OCI-M2 (cell line): ENCODE data around the gene RXRA.

Experiments
- DNase-seq: peaks from one replicate; lab custom pipeline; 2025; ENCODE audit not compliant: unreplicated experiment; lab: John Stamatoyannopoulos, UW

The RXRA gene

DNA sequence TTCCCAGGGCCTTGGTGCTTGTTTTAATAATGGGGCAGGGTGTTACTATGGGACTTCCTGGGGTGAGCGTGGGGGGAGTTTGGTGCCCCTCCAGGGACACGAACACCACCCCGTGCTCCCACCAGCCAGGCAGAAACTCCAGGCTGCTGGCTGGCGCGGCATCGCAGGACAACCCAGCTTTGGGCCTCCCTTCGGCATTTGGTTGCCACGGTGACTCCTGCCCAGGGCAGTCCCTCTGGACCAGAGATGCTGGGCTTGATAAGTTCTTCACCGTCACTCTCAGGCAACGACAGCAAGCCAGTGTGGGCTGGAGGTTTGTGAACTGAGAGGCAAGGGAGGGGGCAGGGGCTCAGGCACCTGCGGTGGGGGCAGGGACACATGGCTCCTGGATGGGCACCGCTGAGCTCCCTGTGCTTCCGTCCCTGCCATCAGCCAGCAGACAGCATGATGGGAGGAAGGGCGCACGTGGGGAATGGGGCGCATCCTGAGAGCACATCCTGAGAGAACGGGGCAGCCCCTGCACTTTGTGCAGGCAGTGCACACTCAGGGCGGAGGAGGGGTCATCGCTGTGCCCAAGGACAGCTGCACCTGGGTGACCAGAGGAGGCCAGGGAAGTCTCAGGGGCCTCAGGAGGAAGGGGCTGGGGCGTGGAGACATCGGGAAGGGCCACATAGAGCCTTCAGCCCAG, 116.4 kb downstream of the RXRA start:
- no peak for DNase-seq

DNA sequence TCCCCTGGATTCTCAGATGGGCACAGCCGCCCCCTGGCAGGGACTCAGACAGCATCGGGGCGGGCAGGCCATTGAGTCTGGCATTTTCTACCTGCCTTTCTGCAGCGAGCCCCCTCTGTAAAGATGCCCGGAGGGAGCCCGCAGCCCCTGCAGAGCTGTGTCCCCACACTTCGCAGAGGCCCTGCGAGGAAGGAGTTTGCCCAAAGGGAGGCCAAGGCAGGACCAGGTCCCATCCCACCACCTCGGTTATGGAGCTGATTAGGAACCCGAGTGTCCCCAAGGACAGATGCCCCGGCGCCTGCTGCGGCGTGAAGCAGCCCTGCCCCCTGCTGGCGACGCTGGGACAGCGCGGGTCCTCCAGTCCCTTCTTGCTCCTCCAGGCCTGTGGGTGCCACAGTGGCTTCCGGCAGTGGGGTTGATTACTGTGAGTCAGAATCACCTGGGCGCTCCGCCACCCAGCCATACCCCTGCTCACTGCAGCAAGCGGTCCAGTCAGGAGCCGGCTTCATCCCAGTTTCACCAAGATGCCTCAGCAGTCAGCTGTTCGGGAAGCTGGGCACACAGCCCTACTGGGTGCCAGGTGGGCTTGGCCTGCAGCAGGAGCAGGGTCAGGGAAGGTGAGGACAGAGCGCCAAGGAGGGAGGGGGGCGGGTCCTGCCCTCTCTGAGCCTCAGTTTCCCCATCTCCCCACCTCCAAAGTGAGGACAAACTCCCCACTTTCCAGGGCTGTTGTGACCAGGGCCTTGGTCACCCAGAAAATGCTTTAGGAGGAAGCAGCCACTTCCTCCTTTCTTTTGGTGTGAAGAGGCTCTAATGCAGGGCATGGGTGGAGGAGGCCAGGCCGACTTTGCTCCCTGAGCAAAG, 117.2 kb downstream of the RXRA start:
- DNase-seq: no peak

DNA sequence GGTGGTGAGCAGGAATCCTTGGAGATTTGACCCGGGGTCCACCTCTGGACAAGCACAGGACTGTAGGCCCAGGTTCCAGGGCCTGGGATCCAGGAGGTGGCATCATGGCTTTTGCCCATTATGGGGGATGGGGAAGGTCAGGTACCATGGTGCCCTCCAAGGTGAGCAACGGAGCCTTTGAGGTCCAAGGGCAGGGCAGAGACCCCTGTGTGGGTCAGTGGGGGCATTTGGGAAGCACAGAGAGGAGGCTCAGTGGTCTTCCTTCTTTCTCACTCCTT, 117.7 kb downstream of the RXRA start:
- DNase-seq: no peak

DNA sequence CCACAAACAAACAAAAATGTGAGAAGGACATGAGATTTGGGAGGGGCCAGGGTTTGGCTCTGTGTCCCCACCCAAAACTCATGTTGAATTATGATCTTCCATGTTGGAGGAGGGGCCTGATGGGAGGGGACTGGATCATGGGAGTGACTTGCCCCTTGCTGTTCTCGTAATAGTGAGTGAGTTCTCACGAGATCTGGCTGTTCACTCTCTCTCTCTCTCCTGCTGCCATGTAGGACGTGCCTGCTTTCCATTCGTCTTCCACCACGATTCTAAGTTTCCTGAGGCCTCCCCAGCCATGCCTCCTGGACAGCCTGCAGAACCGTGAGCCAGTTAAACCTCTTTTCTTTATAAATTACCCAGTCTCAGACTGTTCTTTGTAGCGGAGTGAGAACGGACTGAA, 118.7 kb downstream of the RXRA start:
- DNase-seq: no peak

DNA sequence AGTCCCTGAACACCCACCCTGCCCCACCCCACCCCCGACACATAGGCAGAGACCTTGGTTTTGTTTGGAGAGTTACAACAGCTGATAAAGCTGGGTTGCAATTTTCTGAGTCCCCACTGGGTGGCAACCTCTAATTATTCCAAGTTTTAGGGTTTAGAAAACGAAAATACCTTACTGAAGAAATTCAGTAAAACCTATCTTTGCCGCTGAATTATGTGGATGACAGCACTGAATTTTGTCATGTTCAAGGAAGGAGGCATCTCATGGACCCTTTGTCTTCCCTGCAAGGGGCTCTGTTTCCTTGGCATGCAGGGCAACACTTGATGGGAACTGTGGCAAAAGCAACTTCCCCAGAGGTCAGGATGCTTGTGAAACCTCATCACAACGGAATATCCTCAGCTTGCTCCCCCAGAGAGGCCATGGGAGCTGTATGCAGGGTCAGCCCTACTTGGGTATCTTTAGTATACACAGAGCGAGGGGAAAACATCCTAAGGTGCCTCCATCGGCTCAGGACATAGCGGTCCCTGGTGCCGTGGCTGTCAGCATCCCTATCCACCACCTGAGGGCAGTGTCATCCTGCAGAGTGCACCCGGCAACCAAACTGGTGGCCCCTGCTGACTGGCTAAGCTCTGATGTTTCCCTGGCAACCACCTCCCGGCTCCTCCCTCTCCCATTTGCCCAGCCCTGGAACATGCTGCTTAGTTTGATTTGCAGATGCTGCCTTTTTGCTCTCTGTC, 123.1 kb downstream of the RXRA start:
- DNase-seq: no peak

DNA sequence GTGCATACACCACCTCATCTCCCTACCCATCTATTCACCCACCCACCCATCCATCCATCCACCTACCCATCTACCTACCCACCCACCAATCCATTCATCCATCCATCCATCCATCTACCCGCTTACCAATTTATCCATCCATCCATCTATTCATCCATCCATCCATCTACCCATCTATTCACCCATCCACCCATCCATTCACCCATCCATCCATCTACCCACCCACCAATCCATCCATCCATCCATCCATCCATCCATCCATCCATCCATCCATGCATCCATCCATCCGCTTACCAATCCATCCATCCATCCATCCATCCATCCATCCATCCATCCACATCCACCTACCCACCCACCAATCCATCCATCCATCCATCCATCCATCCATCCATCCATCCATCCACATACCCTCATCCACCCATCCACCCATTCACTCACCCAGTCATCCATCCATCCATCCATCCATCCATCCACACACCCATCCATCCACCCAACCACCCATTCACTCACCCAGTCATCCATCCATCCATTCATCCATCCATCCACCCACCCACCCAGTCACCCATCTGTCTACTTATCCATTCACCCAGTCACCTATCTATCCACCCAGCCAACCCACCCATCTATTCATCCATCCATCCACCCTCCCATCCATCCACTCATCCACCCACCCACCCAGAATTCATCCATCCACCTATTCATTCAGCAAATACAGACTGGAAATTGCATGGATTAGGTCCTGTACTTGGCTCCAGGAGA, 125.6 kb downstream of the RXRA start:
- DNase-seq: no peak

DNA sequence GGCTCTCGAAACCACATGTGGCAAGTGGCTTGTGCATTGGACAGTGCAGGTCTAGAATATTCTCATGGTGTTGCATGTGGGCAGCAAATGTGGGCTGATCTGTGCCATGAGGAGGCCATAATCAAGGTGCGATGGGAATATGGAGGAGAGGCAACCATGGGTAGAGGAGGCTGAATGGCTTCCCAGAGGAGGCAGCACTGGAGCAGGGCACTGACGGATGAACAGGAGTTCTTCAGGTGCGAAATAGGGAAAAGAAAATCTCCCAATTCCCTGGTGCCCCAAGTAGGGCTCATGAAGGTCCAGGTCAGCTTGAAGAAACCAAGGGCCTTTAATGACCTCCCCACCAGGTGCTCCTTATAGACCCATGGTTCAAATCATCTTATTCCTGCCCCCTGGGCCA, 126.5 kb downstream of the RXRA start:
- DNase-seq: no peak

DNA sequence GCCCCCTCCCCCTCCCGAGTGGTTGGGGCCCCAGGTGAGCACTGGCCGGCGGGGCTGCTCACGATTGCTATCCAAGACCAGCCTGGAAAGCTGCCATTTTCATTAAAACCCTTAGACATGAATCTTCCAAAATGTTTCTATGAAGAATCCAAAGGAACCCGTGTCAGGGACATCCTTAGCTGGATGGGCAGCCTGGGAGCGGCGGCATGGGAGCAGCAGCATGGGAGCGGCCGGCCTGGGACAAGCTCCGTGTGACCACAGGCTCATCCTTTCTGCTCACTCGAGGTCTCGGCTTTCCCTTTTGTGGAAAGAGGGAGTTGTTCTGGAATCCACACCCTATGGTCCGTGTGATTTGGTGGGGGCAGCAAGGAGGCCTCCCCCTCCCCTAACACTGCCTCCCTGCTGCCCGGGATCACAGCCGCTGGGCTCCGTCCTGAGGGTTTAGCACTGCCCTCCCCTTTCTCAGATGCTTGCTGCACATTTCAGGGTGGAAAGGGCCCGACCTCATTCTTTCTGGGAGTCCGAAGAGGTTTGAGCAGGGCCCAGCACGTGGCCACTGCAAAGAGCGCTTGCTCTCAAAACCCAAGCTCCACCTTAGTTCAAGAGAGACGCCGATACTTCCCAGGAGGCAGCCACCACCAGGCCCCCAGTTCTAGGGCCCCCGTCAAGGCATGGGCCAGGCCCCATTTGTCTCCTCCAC, 127.7 kb downstream of the RXRA start:
- no peak for DNase-seq

DNA sequence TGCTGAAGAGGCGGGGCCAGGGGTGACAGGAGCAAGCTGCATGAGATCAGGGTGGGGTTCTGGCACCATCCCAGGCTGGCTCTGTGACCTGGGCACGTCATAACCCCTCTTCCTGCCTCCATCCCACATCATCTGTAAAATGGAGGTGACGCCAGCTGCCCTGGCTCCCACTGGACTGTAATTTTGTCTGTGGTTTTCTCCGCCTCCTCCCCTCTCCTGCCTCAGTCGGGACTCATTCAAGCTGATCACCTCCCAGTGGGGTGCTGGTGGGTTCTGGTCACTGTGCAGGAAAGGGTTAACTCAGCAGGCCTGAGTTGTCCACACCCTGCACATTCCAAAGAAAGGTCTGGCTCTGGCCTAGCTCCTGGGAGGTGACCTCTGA, 128.2 kb downstream of the RXRA start:
- no peak for DNase-seq

DNA sequence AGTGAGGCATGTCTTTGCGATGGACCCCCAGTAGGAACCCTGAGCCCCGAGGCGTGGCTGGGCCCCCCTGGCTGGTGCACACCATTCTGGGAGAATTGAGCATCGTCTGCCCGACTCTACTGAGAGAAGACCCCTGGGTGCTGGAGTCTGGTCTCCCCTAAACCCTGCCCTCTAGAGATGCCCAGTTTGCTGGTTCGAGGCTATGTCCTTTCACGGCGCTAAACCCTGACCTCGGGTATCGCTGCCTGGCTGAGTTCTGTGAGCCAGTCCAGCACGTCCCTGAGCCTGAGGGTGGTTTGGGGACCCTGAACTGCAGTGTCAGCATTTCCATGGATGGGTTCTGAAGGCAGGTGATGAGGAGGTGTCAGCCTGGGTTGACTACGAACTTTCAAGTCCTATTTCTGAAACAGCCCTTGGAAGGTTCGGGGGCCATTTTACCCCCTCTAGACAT, 128.8 kb downstream of the RXRA start:
- no peak for DNase-seq

DNA sequence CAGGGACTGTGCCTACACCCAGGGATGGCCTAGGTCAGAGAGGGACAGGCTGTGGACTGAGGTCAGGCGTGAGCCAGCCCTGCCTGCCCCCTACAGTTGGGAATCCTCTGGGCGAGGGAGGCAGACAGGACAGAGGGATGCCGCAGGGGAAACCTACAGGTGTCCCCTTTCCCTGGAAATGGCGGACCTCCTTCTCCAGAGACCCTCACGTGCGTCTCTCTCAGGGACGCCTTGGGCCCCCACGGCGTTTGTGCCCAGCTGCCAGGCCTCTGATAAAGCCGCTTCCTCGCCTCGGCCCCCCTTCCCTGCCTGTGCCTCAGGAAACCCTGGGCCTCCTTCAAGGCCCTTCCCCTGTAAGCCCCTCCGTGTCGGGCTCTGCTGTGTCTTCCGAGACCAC, 129.3 kb downstream of the RXRA start:
- DNase-seq: no peak

DNA sequence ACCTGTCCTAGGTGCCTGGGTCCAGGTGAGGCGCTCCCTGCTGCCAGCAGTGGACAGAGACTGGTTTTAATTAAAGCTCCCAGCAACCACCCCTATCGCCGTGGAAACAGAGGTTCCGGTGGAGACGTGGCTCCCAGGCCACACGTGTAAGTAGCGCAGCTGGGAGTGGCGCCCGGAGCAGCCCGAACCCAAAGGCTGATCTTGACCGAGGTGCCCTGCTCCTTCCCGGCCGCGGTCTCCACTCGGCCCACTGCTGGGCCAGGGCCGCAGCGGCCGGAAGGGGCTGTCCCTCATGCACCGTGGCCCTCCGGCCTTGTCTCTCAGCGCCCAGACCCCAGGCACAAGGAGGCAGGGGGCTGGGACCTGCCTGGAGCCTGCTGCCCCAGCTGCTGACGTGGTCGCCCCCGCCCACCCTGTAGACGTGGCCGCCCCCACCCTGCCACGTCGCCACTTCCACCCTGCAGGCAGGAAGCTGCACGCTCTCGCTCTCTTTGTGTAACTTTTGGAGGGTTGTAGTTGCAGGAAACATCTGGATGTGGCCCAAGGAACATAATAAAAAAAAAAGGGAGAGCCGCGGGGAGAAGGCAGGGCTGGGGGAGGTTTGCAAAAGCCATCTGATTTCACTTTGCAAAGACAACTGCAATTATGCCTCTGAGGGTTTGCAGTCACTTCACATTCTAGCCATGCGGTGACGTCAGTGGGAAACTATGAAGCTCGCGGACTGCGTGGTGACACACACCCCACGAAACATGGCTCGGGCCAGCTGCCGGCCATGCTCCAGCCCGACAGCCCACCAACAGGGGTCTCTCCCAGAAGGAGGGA, 129.9 kb downstream of the RXRA start:
- no peak for DNase-seq

DNA sequence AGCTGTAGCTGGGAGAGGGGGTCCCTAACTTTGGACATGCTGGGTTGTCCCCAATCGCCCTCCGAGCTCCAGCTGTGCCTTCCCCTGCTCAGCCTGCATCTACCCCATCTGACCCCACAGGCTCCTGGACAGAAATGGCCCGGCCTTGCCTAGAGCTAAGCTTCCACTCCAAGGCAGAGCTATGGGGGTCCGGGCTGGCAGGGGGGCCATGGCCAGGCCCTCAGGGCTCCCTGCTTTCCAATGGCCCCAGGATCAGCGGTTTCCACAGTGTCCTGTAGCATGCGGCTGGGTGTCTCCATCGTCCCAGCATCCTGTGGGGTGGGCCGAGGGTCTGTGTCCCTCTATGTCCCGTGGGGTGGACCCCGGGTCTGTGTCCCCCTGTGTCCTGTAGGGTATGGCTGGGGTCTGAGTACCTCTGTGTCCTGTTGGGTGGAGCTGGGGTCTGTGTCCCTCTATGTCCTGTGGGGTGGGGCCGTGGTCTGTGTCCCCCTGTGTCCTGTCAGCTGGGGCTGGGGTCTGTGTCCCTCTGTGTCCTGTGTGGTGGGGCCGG, 130.6 kb downstream of the RXRA start:
- DNase-seq: no peak

DNA sequence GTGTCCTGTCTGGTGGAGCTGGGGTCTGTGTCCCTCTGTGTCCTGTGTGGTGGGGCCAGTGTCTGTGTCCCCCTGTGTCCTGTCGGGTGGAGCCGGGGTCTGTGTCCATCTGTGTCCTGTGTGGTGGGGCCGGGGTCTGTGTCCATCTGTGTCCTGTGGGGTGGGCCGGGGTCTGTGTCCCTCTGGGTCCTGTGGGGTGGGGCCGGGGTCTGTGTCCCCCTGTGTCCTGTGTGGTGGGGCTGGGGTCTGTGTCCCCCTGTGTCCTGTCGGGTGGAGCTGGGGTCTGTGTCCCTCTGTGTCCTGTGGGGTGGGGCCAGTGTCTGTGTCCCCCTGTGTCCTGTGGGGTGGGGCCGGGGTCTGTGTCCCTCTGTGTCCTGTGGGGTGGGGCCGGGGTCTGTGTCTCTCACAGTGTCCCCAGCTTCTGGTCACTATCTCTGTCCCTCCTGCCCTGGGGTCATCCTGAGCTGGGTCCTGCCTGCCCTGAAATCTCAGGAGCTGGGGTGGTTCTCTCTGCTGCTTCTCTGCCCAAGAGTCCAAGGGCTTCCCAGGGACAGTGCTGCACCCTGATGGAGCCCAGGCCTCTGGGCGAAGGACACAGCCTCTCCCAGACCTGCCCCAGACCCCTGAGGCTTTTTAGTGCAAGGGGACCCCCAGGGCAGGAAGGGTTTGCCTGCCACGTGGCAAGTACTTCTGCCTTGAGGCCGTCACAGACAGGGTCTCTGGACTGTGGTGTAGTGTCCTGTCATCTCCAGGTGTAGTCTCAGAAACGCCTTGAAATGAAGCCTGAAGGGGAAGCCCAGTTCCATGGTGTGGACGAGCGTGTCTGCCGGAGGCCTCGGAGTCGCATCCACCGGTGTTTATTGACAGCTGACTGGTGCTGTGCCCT, 131.3 kb downstream of the RXRA start:
- DNase-seq: no peak

DNA sequence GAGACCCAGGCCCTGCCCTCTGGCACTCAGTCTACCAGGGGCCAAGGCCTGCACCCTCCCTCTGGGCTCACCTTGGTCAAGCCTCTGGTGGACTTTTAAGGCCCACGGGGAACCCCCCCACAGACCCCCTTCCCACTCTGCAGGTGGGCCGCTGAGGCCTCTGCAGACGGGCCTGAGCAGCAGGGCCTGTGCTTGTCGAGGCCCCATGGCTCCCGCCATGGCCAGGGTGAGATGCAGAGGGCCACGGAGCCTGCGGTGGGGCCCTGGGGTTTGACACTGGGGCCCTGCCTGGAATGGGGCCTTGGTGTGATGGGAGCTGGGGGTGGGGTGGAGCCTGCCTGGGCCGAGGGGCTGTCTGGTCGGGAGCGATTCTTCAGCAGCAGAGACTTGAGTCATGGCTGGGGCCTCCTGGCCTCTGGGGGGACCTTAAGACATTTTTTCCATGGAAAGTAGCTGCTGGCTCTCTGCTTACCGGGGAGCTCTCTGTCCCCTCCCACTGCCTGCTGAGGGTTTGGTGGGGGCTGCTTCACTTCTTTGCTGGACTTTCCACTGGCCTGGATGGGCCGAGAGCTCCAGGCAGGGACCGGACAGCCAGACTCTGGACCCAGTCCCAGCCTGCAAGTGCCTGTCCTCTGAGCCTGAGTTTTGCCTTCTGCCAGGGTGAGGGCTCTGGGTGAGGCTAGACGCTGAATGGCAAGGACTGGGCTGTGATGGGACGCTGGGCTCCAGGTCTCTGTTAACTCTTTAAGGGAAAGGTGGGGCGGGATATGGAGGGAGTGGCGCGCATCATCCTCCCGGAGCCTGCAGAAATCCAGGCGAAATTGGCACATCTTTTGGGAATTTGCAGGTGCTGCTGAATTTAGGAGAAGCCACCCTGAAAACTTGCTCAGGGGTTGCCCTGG, 132.2 kb downstream of the RXRA start:
- no peak for DNase-seq

DNA sequence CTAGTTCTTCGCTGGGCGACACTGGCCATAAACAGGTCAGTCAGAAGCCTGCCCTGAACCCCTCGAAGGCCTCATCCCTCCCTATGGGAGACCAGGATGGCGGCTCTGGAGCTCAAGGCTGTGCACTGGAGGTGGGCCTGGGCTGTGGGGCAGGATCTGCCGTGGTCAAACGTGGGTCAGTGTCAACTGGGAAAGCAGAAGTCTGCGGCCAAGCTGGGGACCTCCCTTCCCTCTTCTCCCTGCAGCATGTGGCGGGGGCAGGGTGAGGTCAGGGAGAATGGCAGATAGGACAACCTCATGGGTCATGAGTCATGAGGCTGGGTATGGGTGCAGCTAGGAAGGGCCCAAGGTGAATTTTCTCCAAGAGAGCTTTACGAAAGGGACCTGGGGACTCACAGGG, 132.9 kb downstream of the RXRA start:
- DNase-seq: no peak

DNA sequence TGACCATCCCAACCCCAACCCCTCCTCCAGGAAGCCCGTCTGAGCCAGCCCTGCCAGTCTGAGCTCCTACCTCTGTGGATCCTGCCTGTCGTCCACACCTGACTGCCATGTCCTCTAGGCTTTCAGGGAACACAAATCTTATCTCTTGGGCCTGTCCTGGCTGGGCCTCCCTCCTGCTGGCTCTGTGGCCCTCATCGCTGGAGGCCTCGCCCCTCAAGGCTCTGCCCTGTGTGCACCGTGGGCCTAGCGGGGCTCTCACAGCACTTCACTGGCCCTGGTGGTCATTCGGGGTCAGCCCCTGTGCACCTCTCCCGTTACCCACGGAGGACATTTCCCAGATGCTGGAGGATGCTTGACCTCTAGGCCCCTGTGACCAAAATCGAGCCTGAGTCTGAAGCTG, 133.3 kb downstream of the RXRA start:
- DNase-seq: no peak

DNA sequence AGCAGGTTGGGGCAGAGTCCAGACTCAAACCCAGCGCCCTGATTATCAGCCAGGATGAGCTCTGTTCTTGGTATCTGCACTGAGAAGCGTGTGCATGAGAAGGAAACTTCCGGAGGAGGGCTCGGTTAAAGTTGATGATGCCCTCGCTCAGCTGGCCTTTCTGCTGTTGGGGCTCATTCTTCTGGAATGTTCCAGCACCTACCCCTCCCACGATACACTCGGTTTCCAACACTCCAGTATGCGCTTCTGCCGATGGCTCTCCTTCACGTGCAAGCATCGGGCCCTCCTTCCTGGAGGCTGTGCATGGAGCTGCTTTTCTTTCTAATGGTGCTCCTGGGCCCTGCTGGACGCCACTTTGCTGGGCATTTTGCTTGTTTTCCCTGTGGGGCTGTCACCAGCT, 134.0 kb downstream of the RXRA start:
- DNase-seq: no peak
